ENCODE measurements around the gene NPAS4.
"Not testable (repeated sequence)": the region's sequence is repeated elsewhere in the genome, so short reads cannot be mapped to it uniquely, and the experiment has no call there.

NPAS4 gene

GRCh38 chr11:66426314-66426713 is 5.5 kb downstream of the NPAS4 start:
- Histone ChIP-seq H3K27ac (ENCODE audit: low read depth, low read length) (no peak overlapping the region), H3K27me3 (ENCODE audit: control insufficient read depth, low read length) (no peaks in the 10 kb centered on the region), H3K4me3 (ENCODE audit: low read length) (no peak overlapping the region), H3K4me2 (ENCODE audit: low read length) (no peak overlapping the region), H3K9me3 (ENCODE audit: control insufficient read depth, insufficient read depth, low read length) (no peaks in the 10 kb centered on the region), H3K36me3 (ENCODE audit: control insufficient read depth, low read length) (no peaks in the 10 kb centered on the region), H3K9me2 (replicated peaks; ENCODE audit: control insufficient read depth, low read length) (no peaks in the 10 kb centered on the region), H3K79me2 (ENCODE audit: control insufficient read depth, low read length) (no peaks in the 10 kb centered on the region), H4K20me1 (ENCODE audit: control insufficient read depth, insufficient read depth, low read depth, low read length) (no peaks in the 10 kb centered on the region), H3F3A (ENCODE audit: control insufficient read depth, insufficient read depth) (no peaks in the 10 kb centered on the region), H3K4me1 (ENCODE audit: control insufficient read depth, low read length) (no peaks in the 10 kb centered on the region)
- TF ChIP-seq, protein P1, sequence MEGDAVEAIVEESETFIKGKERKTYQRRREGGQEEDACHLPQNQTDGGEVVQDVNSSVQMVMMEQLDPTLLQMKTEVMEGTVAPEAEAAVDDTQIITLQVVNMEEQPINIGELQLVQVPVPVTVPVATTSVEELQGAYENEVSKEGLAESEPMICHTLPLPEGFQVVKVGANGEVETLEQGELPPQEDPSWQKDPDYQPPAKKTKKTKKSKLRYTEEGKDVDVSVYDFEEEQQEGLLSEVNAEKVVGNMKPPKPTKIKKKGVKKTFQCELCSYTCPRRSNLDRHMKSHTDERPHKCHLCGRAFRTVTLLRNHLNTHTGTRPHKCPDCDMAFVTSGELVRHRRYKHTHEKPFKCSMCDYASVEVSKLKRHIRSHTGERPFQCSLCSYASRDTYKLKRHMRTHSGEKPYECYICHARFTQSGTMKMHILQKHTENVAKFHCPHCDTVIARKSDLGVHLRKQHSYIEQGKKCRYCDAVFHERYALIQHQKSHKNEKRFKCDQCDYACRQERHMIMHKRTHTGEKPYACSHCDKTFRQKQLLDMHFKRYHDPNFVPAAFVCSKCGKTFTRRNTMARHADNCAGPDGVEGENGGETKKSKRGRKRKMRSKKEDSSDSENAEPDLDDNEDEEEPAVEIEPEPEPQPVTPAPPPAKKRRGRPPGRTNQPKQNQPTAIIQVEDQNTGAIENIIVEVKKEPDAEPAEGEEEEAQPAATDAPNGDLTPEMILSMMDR (IDR thresholded peaks at IDR 0.05; ENCODE audit: low read depth, low read length, poor library complexity, severe bottlenecking) = no peak
- no peak for TF ChIP-seq EZH2phosphoT487 (IDR thresholded peaks at IDR 0.05; ENCODE audit: borderline replicate concordance, low read length)

GRCh38 chr11:66428933-66429332 is 8.1 kb downstream of the NPAS4 start:
- Histone ChIP-seq H3K27me3 (ENCODE audit: control insufficient read depth, low read length) (no peaks in the 10 kb centered on the region), H3K4me1 (ENCODE audit: control insufficient read depth, low read length) (no peaks in the 10 kb centered on the region), H3K9me3 (ENCODE audit: control insufficient read depth, insufficient read depth, low read length) (no peaks in the 10 kb centered on the region), H3K4me3 (ENCODE audit: low read length) (no peak overlapping the region), H4K20me1 (ENCODE audit: control insufficient read depth, insufficient read depth, low read depth, low read length) (no peaks in the 10 kb centered on the region), H3K36me3 (ENCODE audit: control insufficient read depth, low read length) (no peaks in the 10 kb centered on the region), H3K27ac (ENCODE audit: low read depth, low read length) (no peak overlapping the region), H3K79me2 (ENCODE audit: control insufficient read depth, low read length) (no peaks in the 10 kb centered on the region), H3F3A (ENCODE audit: control insufficient read depth, insufficient read depth) (0 out of 2 replicates have a peak, but pooled peaks cover 3% of the 10 kb centered on the region), H3K4me2 (ENCODE audit: low read length) (no peak overlapping the region), H3K9me2 (replicated peaks; ENCODE audit: control insufficient read depth, low read length) (no peaks in the 10 kb centered on the region)
- TF ChIP-seq, protein P1 (IDR thresholded peaks at IDR 0.05; ENCODE audit: low read depth, low read length, poor library complexity, severe bottlenecking) = no peak
- TF ChIP-seq EZH2phosphoT487 (IDR thresholded peaks at IDR 0.05; ENCODE audit: borderline replicate concordance, low read length) = no peak

DNA sequence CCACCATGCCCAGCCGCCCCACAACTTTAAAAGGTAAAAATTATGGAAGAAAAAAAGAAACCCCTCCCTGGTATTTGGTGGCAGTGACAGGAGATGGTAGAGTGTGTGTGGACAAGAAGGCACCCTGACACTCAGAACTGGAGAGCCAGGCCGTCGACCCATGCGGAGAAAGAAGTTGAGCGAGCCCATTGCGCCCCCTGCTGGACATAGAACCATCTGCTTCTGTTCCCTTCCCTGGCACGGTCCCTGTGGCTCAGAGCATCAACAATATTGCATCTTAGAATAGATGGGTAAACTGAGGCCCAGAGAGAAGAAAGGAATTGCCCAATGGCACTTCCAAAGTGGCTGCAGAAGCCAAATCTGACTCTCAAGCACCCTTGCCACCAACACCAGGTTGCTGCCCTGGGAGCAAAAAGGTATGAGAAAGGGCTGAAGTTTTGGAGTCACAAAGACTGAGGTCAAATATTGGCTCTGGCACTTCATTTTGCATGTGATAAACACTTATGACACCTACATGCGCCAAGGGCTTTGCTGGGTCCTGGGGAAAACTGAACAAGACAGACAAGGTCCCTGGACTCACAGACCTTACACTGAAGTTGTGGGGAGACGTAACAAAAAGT is 9.3 kb downstream of the NPAS4 start:
- Histone ChIP-seq H3K4me1 (ENCODE audit: control insufficient read depth, low read length) (no peaks in the 10 kb centered on the region), H3K27me3 (ENCODE audit: control insufficient read depth, low read length) (no peaks in the 10 kb centered on the region), H3K79me2 (ENCODE audit: control insufficient read depth, low read length) (no peaks in the 10 kb centered on the region), H3K36me3 (ENCODE audit: control insufficient read depth, low read length) (peaks cover under 1% of the 10 kb centered on the region; the same call in 1 of the 2 replicates), H3K9me2 (replicated peaks; ENCODE audit: control insufficient read depth, low read length) (no peaks in the 10 kb centered on the region), H3K9me3 (ENCODE audit: control insufficient read depth, insufficient read depth, low read length) (no peaks in the 10 kb centered on the region), H3K4me2 (ENCODE audit: low read length) (no peak overlapping the region), H3K27ac (ENCODE audit: low read depth, low read length) (no peak overlapping the region), H3F3A (ENCODE audit: control insufficient read depth, insufficient read depth) (0 out of 2 replicates have a peak, but pooled peaks cover 3% of the 10 kb centered on the region), H3K4me3 (ENCODE audit: low read length) (no peak overlapping the region), H4K20me1 (ENCODE audit: control insufficient read depth, insufficient read depth, low read depth, low read length) (no peaks in the 10 kb centered on the region)
- TF ChIP-seq, protein P1 (IDR thresholded peaks at IDR 0.05; ENCODE audit: low read depth, low read length, poor library complexity, severe bottlenecking) = peak; percentile 91
- TF ChIP-seq EZH2phosphoT487 (IDR thresholded peaks at IDR 0.05; ENCODE audit: borderline replicate concordance, low read length) = no peak

GRCh38 chr11:66431287-66431686 is 10.5 kb downstream of the NPAS4 start:
- not testable (repeated sequence) for H3K9me3 ChIP-seq (ENCODE audit: control insufficient read depth, insufficient read depth, low read length); H3F3A ChIP-seq (ENCODE audit: control insufficient read depth, insufficient read depth); H3K4me2 ChIP-seq (ENCODE audit: low read length); H3K9me2 ChIP-seq (replicated peaks; ENCODE audit: control insufficient read depth, low read length); H3K27me3 ChIP-seq (ENCODE audit: control insufficient read depth, low read length); H3K4me1 ChIP-seq (ENCODE audit: control insufficient read depth, low read length); H3K4me3 ChIP-seq (ENCODE audit: low read length); H3K27ac ChIP-seq (ENCODE audit: low read depth, low read length); H4K20me1 ChIP-seq (ENCODE audit: control insufficient read depth, insufficient read depth, low read depth, low read length); H3K79me2 ChIP-seq (ENCODE audit: control insufficient read depth, low read length)
- H3K36me3 ChIP-seq (ENCODE audit: control insufficient read depth, low read length) = peaks cover 13% of the 10 kb centered on the region

DNA sequence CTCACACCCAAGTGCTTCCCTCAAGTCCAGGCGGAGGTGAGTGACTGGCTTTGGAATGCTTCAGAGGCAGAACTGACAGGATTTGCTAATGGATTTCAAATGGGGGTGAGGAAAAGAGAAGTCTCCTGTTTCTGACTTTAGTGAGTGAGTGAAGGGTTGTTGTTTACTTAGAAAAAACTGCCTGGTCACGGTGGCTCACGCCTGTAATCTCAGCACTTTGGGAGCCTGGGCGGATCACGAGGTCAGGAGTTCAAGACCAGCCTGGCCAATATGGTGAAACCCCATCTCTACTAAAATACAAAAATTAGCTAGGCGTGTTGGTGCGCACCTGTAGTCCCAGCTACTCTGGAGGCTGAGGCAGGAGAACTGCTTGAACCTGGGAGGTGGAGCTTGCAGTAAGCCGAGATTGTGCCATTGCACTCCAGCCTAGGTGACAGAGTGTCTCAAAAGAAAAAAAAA is 11.1 kb downstream of the NPAS4 start:
- not testable (repeated sequence) for H3K9me2 ChIP-seq (replicated peaks; ENCODE audit: control insufficient read depth, low read length); H3K4me2 ChIP-seq (ENCODE audit: low read length)
- H3K36me3 ChIP-seq (ENCODE audit: control insufficient read depth, low read length) = peaks cover 19% of the 10 kb centered on the region

More for the DNA sequence above, 11.1 kb downstream of the NPAS4 start:
- not testable (repeated sequence) for H3K27me3 ChIP-seq (ENCODE audit: control insufficient read depth, low read length); H3K79me2 ChIP-seq (ENCODE audit: control insufficient read depth, low read length); H3K9me3 ChIP-seq (ENCODE audit: control insufficient read depth, insufficient read depth, low read length); H3K4me1 ChIP-seq (ENCODE audit: control insufficient read depth, low read length); H3K27ac ChIP-seq (ENCODE audit: low read depth, low read length); H4K20me1 ChIP-seq (ENCODE audit: control insufficient read depth, insufficient read depth, low read depth, low read length); H3F3A ChIP-seq (ENCODE audit: control insufficient read depth, insufficient read depth); H3K4me3 ChIP-seq (ENCODE audit: low read length)
